ENCODE data around the gene KDM1A. TPM values are rescaled to one million over a fixed set of nuclear protein-coding genes. Genes with fewer than 3 reads are reported as not detected.

The KDM1A gene
- polyA plus RNA-seq, 3 donors, result 22.1 to 30.2 (median 24.1) TPM

GRCh38 chr1:23013657-23014056 lies 5.6 kb upstream of the KDM1A start:
- intact Hi-C loops (cut with micrococcal nuclease), result no loop called here
- peak overlapping the region; percentile 48 for H2AFZ ChIP-seq (ENCODE audit: insufficient read depth, low read depth, low read length, poor library complexity, severe bottlenecking)
- Mint-ChIP-seq H3K4me3 (no peak overlapping the region), H3K9me3 (no peaks in the 10 kb centered on the region), H3K36me3 (no peaks in the 10 kb centered on the region), H3K27me3 (ENCODE audit: low read depth in 3 of 3) (peaks cover 0 to 4% (median 0%) of the 10 kb centered on the region in 3 donors), H3K4me1 (peaks cover 32% of the 10 kb centered on the region), H3K27ac (peak overlapping the region in 2 of 7 donors; percentile 66 to 72)
- no peaks in the 10 kb centered on the region for H4K20me1 ChIP-seq (ENCODE audit: insufficient read depth, low read length)
- H3K27ac ChIP-seq (ENCODE audit: low read depth in 1 of 2, low read length in 2 of 2), result peak overlapping the region; percentile 24 to 43
- DNase-seq, result peak; percentile 36 to 93 (median 63)
- H3K9ac ChIP-seq (ENCODE audit: insufficient read depth, low read length, poor library complexity, severe bottlenecking), result no peak overlapping the region
- peaks cover 34 to 51% of the 10 kb centered on the region in 2 donors for H3K4me1 ChIP-seq (ENCODE audit: control insufficient read depth in 1 of 2, insufficient read depth in 2 of 2, low read length in 2 of 2)
- H3K9me3 ChIP-seq (replicated peaks in 1 of 2; ENCODE audit: control insufficient read depth in 1 of 2, insufficient read depth in 1 of 2, low read length in 2 of 2), result no peaks in the 10 kb centered on the region
- no peak for TF ChIP-seq CTCF (IDR thresholded peaks at IDR 0.05)
- WGBS (ENCODE audit: insufficient coverage), result 100% methylated on average over 1 of the region's 3 CpGs
- no peaks in the 10 kb centered on the region for H3K27me3 ChIP-seq (ENCODE audit: control insufficient read depth in 2 of 2, insufficient read depth in 2 of 2, low read length in 2 of 2)
- H3K4me3 ChIP-seq (replicated peaks in 1 of 3; ENCODE audit: low read depth in 2 of 3, low read length in 3 of 3), result no peak overlapping the region
- H3K36me3 ChIP-seq (replicated peaks in 1 of 2; ENCODE audit: control insufficient read depth in 1 of 2, insufficient read depth in 2 of 2, low read length in 2 of 2), result no peaks in the 10 kb centered on the region
- no peaks in the 10 kb centered on the region for H3K79me2 ChIP-seq (ENCODE audit: insufficient read depth, low read length)
- no peak overlapping the region for H3K4me2 ChIP-seq (replicated peaks; ENCODE audit: extremely low read depth, low read length, poor library complexity, severe bottlenecking)

- peak overlapping the region; percentile 83 to 96 for H3K4me3 Mint-ChIP-seq
- H3K4me1 Mint-ChIP-seq, result peaks cover 52% of the 10 kb centered on the region
- no peaks in the 10 kb centered on the region for H3K27me3 ChIP-seq (ENCODE audit: control insufficient read depth in 2 of 2, insufficient read depth in 2 of 2, low read length in 2 of 2)
- H3K9me3 Mint-ChIP-seq, result peaks cover 0 to 3% (median 0%) of the 10 kb centered on the region in 7 donors
- H3K4me3 ChIP-seq (replicated peaks in 1 of 3; ENCODE audit: low read depth in 2 of 3, low read length in 3 of 3), result peak overlapping the region; percentile 50 to 90 (median 80)
- H3K9ac ChIP-seq (ENCODE audit: insufficient read depth, low read length, poor library complexity, severe bottlenecking), result peak overlapping the region; percentile 97
- no peaks in the 10 kb centered on the region for H3K36me3 ChIP-seq (replicated peaks in 1 of 2; ENCODE audit: control insufficient read depth in 1 of 2, insufficient read depth in 2 of 2, low read length in 2 of 2)
- no peaks in the 10 kb centered on the region for H3K9me3 ChIP-seq (replicated peaks in 1 of 2; ENCODE audit: control insufficient read depth in 1 of 2, insufficient read depth in 1 of 2, low read length in 2 of 2)
- peaks cover 48% of the 10 kb centered on the region for H3K79me2 ChIP-seq (ENCODE audit: insufficient read depth, low read length)
- WGBS (ENCODE audit: insufficient coverage), result 43% methylated on average over 1 of the region's 10 CpGs
- peak overlapping the region; percentile 86 for H2AFZ ChIP-seq (ENCODE audit: insufficient read depth, low read depth, low read length, poor library complexity, severe bottlenecking)
- H3K27me3 Mint-ChIP-seq (ENCODE audit: low read depth in 3 of 3), result no peaks in the 10 kb centered on the region
- intact Hi-C loops (cut with micrococcal nuclease), result no loop called here
- peak overlapping the region; percentile 88 for H3K4me2 ChIP-seq (replicated peaks; ENCODE audit: extremely low read depth, low read length, poor library complexity, severe bottlenecking)
- peak in 2 of 3 donors; percentile 19 to 42 for DNase-seq
- H4K20me1 ChIP-seq (ENCODE audit: insufficient read depth, low read length), result peaks cover 26% of the 10 kb centered on the region
- no peaks in the 10 kb centered on the region for H3K36me3 Mint-ChIP-seq
- peak overlapping the region in 1 of 2 donors; percentile 78 for H3K27ac ChIP-seq (ENCODE audit: low read depth in 1 of 2, low read length in 2 of 2)
- H3K4me1 ChIP-seq (ENCODE audit: control insufficient read depth in 1 of 2, insufficient read depth in 2 of 2, low read length in 2 of 2), result peaks cover 38 to 55% of the 10 kb centered on the region in 2 donors
- peak overlapping the region; percentile 67 to 89 (median 87) for H3K27ac Mint-ChIP-seq
- no peak for TF ChIP-seq CTCF (IDR thresholded peaks at IDR 0.05)
Observed at GRCh38 chr1:23018661-23019093, 591 bp upstream of the KDM1A start.

Data from CD14-positive monocyte (primary cell).